Transverse colon (tissue), 4 donors: Measurements from ENCODE around the gene SMG5.

Experiments used
- CTCF ChIP-seq, 5 experiments: fragments of 200-600 bp in 3 of 5; fragments of 450-650 bp in 2 of 5; sonication (generic) in 3 of 5; IDR thresholded peaks; 1 replicate in 2 of 5; 2 replicates in 3 of 5; pipeline ENCODE4 v1.5.1; 2016 to 2017; ENCODE audit warnings: antibody characterized with exemption in 5 of 5, inconsistent platforms in 3 of 5, mild to moderate bottlenecking in 2 of 5, moderate library complexity in 1 of 5
- EP300 ChIP-seq: sonication (generic); formaldehyde crosslinking; IDR thresholded peaks from one replicate; pipeline ENCODE4 v1.6.1; 2017; ENCODE audit warnings: antibody characterized with exemption, low read depth
- POLR2A ChIP-seq: fragments of 450-650 bp; IDR thresholded peaks from one replicate; pipeline ENCODE4 v1.6.1; 2016; ENCODE audit warnings: antibody characterized with exemption, mild to moderate bottlenecking, moderate library complexity
- POLR2AphosphoS5 ChIP-seq, 3 donors: sonication (generic); formaldehyde crosslinking; IDR thresholded peaks; one replicate each; pipeline ENCODE4 v1.6.1; 2016; ENCODE audit warnings: antibody characterized with exemption in 3 of 3

DNA sequence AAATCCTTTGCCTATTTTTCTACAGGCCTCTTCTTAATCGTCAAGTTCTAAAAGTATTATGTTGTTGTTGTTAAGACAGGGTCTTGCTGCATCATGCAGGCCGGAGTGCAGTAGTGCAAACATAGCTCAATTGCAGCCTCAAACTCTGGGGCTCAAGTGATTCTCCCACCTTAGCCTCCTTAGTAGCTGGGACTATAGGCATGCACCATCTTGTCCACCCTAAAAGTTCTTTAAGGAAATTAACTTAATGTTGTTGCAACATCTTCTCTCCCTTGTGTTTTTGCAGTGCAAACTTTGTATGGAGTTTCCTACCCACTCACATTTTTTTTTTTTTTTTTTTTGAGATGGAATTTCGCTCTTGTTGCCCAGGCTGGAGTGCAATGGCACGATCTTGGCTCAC, 20.6 kb upstream of the SMG5 start:
- no peak for TF ChIP-seq POLR2AphosphoS5 (IDR thresholded peaks at IDR 0.05)
- TF ChIP-seq CTCF (IDR thresholded peaks at IDR 0.05) = no peak
- no peak for TF ChIP-seq POLR2A
- TF ChIP-seq EP300 = no peak
